ENCODE measurements around the gene D2HGDH.
"Not testable (repeated sequence)": the region's sequence is repeated elsewhere in the genome, so short reads cannot be mapped to it uniquely, and the experiment has no call there.

D2HGDH gene

DNA sequence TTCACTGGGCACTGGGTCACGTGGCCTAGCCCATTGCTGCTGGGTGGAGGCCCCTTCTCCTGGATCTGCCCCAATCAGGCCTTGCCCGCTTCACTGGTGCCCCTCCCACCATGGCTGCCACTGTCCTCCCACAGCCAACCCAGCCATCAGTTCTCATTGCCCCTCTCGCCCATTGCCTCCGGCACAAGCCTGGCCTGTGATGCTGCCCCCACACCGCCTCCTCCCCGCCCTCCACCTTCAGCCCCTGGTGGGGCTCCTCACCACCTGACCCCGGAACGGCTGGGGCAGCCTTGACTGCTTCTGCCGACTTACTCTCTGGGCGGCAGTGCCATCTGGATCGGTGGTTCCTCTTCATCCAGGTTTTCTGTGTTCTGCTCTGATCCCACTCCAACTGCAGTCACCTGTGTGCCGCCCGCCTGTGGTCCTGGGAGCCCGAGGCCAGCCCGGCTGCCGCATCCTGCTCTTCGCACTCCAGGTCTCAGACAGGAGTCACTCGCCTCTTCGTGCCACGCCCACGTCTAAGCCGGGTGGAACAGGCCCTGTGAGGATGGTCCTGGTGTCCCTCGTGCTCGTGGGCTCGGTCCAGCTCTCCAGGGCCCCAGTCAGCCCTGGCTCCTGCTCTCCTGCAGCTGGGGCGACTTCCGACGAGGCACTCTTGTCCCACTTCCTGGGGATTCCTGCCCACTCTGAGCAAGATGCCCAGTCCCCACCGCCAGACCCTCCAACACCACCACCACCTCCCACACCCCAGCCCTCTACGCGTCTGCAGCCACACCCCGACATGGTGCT is 14.2 kb downstream of the D2HGDH start:
- DNase-seq (ENCODE audit: low read depth, low spot score), result no peak

DNA sequence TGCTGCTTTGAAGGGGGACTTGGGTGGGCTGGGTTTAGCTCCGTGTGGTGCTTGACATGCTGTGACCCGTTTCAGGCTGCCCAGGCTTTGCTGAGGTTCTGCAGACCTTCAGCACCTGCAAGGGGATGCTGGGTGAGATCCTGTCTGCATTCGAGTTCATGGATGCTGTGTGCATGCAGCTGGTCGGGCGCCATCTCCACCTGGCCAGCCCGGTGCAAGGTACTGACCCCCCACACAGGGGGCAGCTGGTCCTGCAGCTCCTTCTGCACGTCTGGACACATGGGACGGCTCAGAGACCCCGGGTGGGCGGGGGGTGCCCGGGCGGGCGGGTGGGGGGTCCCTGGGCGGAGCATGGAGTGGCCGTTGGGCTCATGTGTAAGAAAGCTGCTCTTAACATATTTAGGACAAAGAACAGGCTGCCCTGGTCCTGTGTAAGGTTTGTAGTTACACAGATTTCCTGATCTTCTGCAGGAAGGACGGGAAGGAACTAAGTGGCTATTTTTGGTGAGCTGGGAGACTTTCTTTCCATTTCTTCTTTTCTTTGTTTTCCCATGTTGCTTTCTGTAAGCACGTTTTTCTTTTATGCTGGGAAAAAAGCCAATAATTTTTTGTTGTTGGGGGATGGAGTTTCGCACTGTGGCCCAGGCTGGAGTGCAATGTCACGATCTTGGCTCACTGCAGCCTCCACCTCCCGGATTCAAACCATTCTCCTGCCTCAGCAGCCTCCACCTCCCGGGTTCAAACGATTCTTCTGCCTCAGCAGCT is 15.8 kb downstream of the D2HGDH start:
- DNase-seq (ENCODE audit: low read depth, low spot score), result no peak

DNA sequence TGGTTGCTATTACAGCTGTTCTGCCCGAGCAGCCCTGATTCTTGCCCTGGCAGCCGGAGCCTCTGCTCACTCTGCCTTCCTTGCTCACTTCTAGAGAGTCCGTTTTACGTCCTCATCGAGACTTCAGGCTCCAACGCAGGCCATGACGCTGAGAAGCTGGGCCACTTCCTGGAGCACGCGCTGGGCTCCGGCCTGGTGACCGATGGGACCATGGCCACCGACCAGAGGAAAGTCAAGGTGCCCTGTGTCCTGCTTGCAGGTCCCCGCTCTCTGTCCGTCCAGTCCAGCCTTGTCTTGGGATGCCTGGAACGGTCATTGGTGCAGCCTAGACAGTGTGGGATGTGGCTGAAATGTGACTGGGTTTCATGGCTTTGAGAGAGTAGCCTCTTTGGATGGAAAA is 16.7 kb downstream of the D2HGDH start:
- DNase-seq (ENCODE audit: low read depth, low spot score), result no peak

DNA sequence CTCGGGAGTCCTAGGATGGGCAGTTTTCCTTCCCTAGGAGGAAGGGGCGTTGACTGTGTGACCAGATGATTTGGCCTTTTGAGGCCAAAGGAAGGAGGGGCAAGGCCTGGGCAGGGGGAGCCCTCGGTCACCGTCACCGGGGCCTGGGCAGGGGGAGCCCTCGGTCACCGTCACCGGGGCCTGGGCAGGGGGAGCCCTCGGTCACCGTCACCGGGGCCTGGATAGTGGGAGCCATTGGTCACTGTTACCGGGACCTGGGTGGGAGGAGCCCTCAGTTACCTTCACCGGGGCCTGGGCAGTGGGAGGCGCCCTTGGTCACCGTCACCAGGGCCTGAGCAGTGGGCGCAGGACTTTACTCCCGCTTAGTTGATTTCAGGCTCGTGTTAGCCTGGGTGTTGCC is 17.3 kb downstream of the D2HGDH start:
- no peak for DNase-seq (ENCODE audit: low read depth, low spot score)

DNA sequence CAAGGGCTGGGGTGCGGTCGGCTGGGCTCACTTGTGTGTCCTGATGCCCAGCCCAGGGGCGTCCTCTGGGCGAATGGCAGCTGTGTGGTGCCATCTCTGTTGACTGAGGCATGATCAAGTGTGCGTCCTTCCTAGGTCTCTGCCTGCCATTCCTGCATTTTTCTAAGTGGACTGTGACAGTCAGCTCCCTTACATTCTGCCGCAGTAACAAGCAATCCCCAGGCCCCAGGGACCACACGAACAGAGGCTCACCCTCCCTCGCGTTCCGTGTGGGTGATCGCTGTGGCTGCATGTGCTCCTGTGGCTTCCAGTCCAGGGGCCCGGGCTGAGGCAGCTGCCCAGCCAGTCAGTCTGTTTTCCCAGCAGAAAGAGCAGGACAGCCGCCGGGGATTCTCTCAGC is 17.8 kb downstream of the D2HGDH start:
- DNase-seq (ENCODE audit: low read depth, low spot score), result no peak

DNA sequence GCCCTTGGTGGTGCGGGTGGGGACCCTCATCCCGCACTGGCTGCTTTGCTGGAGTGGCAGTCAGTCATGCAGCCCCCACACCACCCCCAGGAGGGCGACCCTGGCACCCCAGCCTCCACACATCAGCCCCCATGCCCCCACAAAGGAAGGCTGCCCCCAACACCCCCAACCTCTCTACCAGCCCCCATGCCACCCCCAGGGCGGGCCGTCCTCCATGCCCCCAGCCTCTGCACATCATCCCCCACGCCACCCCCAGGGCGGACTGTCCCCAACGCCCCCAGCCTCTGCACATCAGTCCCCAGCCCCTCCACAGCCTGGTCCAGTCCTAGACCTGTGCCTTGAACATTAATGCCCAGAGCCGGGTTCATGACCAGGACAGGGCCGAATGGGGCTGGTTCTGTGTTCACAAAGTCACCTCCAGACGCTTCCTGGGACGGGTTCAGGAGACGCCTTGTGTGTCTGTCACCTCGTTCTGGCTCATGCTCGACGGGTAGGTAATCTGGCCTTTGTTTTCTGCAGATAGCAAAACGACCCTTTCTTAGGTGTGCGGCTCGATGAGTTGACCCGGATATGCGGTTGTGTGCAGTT is 18.4 kb downstream of the D2HGDH start:
- DNase-seq (ENCODE audit: low read depth, low spot score), result no peak

DNA sequence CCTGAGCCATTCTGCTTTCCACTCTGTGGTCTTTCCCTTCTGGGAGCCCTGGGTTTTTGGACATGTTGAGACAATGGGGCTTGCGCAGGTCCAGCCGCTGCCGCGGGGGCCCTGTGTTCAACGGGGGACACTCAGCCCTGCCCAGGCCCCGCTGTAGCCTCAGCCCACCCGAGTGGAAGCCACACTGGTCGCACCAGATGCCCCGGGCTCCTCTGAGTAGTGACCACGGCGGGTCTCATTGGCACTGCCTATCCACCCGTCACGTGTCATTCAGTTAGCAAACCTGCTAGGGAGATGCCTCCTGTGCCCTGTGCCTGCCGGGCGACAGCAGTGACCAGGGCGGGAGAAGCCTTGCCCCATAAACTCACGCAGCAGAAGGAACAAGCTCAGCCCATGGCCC is 19.1 kb downstream of the D2HGDH start:
- no peak for DNase-seq (ENCODE audit: low read depth, low spot score)

DNA sequence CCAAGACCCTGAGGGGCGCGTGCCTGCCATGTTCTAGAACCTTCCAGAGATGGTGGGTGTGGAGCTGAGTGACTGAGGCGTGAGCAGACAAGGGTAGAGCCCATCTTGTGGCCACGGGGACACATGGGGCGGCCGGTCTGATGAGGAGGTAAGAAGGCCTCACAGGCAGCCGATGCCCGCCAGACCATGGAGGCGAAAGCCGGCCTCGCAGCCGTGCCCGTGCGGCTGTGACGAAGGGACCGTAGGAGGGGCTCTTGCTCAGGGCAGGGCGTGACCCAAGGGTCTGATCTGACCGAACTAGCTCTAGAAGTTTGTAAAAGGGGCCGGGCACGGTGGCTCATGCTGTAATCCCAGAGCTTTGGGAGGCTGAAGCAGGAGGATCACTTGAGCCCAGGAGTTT is 19.6 kb downstream of the D2HGDH start:
- no peak for DNase-seq (ENCODE audit: low read depth, low spot score)

DNA sequence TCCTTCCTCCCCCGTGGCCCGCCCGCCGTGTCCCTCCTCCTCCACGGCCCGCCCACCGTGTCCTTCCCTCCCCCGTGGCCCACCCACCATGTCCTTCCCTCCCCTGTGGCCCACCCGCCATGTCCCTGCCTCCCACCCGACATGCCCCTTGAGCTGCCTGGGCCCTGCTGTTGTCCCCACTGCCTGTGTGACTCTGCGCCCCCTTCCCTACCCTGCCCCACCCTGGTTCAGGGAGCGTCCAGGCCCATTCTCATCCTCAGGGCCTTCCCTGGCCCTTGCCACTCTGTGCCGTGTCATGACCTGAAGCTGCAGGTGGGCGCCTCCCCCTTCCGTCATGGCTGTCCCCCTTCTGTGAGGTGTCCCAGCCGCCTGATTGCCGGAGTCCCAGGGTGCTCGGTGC is 20.7 kb downstream of the D2HGDH start:
- no peak for DNase-seq (ENCODE audit: low read depth, low spot score)

DNA sequence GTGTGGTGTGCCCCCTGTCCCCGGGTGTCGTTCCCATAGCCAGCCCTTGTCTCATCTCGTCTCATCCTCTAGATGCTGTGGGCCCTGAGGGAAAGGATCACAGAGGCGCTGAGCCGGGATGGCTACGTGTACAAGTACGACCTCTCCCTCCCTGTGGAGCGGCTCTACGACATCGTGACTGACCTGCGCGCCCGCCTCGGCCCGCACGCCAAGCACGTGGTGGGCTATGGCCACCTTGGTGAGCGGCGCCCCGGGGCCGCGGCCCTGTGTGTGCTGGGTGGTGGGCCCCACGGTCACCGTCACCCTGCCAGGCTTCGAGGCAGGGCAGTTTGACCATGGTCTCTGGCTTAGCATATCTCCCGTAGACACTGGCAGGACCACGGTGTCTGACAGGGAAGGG is 21.3 kb downstream of the D2HGDH start:
- DNase-seq (ENCODE audit: low read depth, low spot score), result no peak

DNA sequence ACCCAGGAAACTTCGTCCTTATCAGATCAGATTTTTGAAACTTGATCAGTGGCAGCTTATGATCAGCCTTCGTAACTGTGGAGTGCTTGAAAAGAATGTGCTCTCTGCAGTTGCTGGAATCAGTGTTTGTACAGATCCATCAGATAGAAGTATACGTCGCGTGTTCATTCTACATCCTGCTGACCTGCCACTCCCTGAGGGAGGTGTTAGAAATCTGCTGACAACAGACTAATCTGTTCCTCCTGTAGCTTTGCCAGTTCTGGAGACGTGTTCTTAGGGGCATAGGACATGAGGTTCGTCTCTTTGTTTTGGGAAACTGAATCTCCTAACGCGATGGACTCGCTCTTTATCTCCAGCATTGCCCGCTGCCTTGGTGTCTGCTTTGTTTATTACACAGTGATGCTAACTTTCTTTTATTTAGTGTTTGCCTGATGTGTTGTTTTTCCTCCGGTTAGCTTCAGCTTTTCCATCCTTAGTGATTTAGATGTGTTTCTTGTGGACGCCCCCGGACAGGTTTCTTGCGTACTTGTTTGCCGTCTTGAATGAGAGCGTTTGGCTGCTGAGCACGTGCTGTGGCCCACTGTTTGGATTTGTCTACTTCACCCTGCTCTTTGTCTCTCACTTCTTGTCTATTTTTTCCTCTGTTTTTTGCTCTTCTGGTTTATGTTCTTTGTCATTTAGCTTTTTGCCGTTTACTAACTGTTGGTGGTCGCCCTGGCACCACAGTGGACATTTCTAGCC is 24.8 kb downstream of the D2HGDH start:
- no peak for DNase-seq (ENCODE audit: low read depth, low spot score)

DNA sequence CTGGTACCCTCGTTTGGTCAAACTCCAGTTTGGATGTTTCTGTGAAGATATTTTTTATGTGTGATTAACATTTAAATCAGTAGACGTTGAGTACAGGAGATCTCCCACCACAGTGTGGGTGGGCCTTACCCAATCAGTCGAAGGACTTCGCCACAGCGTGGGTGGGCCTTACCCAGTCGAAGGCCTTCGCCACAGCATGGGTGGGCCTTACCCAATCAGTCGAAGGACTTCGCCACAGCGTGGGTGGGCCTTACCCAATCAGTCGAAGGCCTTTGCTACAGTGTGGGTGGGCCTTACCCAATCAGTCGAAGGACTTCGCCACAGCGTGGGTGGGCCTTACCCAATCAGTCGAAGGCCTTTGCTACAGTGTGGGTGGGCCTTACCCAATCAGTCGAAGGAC is 25.5 kb downstream of the D2HGDH start:
- DNase-seq (ENCODE audit: low read depth, low spot score), result not testable (repeated sequence)

DNA sequence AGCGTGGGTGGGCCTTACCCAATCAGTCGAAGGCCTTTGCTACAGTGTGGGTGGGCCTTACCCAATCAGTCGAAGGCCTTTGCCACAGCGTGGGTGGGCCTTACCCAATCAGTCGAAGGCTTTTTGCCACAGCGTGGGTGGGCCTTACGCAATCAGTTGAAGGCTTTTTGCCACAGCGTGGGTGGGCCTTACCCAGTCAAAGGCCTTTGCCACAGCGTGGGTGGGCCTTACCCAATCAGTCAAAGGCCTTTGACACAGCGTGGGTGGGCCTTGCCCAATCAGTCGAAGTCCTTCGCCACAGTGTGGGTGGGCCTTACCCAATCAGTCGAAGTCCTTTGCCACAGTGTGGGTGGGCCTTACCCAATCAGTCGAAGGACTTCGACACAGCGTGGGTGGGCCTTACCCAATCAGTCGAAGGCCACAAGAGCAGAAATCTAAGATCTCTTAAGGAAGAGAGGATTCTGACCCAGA is 25.9 kb downstream of the D2HGDH start:
- DNase-seq (ENCODE audit: low read depth, low spot score), result no peak

DNA sequence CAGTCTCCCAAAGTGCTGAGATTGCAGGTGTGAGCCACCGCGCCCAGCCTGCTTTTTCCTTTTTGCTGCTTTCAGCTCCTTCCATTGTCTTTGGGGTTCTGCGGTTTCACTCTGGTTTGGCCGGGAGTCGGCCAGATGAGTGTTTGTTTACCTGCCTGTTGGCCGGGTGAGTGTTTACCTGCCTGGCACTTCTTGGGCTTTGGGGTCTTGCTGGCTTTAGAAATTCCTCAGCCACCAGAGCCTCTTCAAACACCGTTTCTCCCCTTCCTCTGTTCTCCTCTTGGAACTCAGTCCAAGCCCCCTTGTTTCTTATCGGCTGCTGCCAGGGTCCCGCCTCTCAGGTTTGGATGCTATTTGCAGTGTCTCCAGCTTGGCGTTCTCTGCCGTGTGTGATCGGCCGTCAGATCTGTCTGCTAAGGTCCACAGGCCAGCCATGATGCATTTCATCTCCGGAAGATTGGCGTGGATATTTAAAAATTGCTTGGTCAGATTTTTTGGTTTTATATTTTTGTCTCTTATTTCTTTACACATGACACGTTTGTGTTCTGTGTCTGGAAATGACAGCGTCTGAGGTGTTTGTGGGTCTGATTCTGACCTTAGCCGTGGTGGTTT is 28.0 kb downstream of the D2HGDH start:
- no peak for DNase-seq (ENCODE audit: low read depth, low spot score)

DNA sequence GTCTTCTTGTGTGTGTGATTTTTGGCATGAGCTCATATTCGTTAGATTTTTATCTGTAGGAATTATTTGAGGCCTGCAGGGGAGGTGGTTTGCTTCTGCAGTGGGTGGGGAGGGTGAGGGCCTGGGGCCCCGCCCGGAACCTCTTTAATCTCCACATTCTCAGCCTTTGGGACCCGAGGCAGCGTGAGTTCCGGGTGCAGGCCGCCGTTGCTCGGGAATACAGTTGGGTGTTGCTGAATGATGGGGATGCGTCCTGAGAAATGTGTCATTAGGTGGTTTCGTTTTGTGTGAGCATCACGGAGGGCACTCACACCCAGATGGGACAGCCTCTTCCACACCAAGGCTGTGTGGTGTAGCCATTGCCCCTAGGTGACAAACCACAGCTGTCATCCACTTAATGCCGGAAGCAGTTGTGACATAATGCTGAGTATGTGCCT is 28.5 kb downstream of the D2HGDH start:
- DNase-seq (ENCODE audit: low read depth, low spot score), result no peak

DNA sequence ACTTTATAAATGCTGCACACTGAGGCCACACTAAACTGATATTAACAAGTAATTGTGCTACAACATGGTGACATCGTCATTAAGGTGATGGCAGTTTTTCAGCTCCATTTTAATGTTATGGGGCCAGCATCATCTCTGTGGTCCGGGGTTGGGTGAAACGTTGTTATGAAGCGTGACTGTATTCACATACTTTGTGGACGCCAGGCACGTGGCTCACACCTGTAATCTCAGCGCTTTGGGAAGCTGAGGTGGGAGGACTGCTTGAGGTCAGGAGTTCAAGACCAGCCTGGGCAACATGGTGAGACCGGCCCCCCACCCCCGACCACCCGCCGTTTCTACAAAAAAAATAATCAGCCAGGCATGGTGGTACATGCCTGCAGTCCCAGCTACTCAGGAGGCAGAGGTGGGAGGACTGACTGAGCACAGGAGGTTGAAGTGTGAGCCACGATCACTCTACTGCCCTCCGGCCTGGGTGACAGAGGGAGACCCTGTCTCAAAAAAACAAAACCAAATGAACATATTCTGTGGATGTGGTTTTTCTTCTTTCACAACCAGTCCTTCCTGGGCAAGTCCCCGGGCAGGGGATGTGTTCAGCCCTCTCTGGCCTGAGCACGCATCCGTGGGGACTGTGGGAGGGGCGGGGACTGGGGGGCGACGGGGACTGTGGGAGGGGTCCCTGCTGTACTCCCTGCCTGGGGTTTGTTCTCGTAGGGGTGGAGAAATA is 29.3 kb downstream of the D2HGDH start:
- DNase-seq (ENCODE audit: low read depth, low spot score), result no peak

DNA sequence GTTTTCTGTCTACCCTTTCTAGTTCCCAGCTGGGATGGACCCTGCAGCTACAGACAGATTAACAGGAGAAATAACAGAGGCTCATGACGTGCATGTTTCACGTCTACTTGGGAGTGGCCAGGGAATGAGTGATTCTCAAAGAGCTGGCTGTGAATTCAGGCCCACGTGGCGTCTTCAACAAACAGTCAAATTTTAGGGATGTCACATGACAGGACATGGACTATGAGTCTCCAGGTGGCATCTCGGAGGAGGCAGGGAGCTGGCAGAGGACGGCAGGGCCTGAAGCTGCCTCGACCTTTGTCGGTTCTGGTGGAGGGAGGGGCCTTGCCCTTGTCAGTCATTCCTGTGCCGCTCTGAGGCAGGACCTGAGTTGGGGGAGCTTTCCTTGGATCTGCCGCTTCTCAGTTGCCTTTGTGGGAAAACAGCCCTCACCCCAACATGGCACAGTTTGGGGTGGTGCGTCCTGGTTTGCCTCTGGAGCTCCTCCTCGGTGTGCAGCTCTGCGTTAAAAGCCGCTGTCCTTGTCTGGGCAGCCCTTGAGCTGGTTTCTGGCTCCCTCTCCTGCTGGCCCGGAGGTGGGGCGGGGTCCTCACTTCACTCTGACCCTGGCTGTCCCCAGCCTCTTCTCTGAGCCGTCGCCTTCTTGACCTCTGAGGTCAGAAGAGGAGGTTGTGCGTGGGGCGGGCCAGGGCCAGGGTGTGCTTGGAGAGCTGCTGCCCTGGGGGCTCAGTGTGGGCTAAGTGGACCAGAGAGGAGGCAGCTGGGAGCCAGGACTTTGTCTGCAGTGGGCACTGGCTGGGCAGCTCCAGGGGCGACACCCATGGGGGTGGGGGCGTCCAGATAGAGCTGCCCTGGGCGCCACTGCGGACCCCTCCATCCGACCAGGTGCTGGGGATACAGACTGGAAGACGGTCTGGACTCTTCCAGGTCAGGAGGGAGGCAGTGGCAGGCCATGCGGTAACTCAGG is 30.1 kb downstream of the D2HGDH start:
- DNase-seq (ENCODE audit: low read depth, low spot score), result no peak

DNA sequence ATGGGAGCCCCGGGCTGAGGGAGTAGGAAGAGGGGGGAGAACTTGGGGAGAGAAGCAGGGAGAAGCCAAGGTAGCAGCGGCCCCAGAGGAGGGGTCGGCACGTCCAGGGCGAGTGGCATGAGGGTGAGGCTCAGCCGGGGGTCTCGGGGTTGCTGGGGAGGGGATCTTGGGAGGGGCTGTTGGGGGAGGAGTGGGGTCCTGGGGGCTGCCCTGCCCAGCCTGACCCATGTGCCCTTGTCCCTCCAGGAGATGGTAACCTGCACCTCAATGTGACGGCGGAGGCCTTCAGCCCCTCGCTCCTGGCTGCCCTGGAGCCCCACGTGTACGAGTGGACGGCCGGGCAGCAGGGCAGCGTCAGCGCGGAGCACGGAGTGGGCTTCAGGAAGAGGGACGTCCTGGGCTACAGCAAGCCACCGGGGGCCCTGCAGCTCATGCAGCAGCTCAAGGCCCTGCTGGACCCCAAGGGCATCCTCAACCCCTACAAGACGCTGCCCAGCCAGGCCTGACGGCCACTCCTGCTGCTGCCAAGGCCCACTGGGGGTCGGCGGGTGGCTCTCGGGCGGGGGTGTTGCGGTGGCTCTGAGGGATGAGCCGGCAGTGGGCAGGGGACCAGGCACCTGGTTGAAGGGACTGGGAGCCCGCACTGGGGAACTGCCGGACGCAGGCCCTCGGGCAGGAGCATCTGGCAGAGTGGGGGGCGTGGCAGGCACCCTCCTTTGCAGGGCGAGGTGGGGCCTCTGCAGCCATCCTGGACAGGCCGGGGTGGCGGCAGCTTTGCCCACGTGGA is 33.2 kb downstream of the D2HGDH start:
- no peak for DNase-seq (ENCODE audit: low read depth, low spot score)

DNA sequence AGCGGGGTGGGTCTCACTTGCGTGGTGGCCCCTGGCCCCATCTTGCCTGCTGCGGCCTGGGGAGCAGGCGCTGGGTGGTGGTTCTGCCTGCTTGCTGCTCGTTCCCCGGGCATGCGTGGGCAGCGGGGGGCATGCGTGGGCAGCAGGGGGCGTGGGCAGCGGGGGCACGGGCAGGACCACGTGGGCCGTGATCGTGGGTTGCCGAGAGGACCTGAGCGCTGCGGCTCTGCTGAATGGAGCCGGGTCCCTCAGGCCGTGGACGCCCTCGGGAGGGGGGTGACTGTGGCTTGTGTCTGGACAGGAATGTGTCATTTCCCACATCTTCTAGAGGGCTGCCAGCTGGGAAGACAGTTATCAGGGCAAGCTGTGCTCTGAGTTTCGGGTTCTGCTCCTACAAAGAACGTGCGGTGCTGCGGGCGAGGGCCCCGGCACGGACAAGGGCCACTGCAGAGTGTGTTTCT is 33.9 kb downstream of the D2HGDH start:
- DNase-seq (ENCODE audit: low read depth, low spot score), result no peak

Data from smooth muscle cell of the brain vasculature (primary cell).